GM21390 (cell line): Measurements from ENCODE around the gene CAMK2G.
A peak's percentile ranks its signal among the peaks of the same experiment; 100 is the strongest.

Experiments used
- ATAC-seq: cut with Tn5 transposase; IDR thresholded peaks from one replicate; pipeline ENCODE4 v1.9.1; 2021; ENCODE audit not compliant: unreplicated experiment

CAMK2G gene

DNA sequence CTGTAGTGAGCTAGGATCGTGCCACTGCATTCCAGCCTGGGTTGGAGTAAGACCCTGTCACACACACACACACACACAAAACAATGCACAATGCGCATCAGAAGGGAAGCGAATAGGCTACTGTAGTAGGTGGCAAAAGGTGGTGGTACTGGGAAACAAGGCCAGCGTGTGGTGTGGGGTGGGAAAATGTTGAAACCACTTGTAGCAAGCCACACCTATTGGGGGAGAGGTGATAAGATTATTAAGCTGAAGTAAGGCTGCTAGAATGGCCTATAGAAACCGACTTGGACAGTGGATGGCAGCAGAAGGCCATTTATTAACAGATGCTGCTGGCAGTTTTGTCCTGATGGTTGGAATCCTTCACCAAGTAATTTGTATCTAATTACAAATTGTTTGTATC is 99.7 kb downstream of the CAMK2G start:
- no peak for ATAC-seq

DNA sequence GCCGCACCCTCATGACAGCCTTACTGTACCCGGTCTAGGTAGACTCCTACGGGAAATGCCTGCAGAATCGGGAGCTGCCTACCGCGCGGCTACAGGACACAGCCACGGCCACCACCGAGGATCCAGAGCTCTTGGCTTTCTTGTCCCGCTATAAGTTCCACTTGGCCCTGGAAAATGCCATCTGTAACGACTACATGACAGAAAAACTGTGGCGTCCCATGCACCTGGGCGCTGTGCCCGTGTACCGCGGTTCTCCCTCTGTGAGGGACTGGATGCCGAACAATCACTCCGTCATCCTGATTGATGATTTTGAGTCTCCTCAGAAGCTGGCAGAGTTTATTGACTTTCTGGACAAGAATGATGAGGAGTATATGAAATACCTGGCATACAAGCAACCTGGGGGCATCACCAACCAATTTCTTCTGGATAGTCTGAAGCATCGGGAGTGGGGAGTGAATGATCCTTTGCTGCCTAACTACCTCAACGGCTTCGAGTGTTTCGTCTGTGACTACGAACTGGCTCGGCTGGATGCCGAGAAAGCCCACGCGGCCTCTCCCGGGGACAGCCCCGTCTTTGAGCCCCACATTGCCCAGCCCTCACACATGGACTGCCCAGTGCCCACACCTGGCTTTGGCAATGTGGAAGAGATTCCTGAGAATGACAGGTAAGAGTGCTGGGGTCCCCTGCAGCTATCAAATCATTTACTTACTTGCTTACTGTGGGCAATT is 101.0 kb downstream of the CAMK2G start:
- no peak for ATAC-seq

DNA sequence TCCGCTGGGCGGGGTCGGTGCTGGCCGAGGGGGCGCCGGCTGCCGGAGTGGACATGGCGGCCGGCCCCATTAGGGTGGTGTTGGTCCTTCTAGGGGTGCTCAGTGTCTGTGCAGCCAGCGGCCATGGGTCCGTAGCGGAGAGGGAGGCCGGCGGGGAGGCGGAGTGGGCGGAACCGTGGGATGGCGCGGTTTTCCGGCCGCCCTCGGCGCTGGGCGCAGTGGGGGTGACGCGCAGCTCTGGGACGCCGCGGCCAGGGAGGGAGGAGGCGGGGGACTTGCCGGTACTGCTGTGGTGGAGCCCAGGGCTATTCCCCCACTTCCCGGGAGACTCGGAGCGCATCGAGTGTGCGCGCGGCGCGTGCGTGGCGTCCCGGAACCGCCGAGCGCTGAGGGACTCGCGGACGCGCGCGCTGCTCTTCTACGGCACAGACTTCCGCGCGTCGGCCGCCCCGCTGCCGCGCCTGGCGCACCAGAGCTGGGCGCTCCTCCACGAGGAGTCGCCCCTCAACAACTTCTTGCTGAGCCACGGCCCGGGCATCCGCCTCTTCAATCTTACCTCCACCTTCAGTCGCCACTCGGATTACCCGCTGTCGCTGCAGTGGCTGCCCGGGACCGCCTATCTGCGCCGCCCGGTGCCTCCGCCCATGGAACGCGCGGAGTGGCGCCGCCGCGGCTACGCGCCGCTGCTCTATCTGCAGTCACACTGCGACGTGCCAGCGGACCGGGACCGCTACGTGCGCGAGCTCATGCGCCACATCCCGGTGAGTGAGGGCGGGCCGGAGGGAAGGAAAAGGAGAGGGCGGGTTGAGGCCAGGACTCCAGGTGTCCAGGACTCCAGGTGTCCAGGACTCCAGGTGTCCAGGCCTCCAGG is 101.8 kb downstream of the CAMK2G start:
- peak; percentile 59 for ATAC-seq

DNA sequence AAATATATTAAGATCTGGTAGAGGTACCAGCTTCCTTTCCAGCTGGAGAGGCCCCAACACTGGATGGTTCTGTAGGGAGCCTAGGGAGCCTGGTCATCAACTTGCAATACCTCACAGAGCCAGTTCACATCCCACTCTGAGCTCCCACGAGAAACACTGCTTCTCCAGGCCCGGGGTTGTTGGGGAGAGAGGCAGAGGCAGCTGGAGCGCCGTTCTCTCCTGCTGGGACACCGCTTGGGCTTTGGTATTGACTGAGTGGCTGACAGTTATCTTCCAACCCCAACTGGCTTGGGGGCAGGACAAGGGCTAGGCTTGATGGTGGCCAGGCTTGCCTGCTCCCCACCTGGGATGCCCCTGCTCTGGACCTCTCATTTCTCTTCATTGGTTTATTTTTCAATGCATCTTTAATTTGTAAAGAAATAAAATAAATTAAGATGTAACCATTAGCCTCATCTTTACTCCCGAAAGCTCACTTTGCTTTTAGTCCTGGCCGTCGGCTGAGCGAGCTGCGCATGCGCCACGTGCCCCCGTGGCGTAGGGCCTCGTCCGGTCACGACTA is 102.6 kb downstream of the CAMK2G start:
- peak; percentile 35 for ATAC-seq

DNA sequence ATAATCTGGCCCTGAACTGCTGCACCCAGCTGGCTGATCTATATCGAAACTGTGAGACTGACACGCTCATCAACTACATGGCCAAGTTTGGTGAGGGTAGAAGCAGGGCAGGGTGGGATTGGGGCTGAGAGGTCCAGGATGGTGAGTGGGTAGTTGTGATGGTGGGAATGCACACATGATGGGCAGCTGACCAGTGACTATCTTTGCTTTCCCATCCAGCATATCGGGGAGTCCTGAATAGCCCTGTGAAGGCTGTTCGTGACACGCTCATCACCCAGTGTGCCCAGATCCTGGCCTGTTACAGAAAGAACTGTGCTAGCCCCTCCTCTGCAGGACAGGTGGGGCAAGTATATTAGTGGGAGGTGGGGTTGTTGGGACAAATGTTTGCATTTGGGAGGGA is 105.0 kb downstream of the CAMK2G start:
- no peak for ATAC-seq

DNA sequence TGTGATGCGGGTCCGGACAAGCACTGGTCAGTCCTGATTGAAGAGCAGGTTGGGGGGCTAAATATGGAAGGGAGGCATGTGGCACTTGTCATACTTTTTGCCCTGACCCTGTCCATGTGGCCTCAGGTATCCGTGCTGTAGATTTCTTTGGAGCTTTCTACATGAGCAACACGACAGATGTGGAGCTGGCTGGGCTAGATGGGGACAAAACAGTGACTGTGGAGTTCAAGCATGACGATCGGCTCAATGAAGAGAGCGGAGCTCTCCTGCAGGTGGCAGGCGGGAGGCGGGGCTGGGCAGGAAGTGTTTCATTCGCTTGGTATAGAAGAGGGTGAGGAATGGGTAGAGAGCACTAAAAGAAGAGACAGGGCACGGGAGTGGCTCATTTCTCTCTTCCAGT is 105.5 kb downstream of the CAMK2G start:
- no peak for ATAC-seq

DNA sequence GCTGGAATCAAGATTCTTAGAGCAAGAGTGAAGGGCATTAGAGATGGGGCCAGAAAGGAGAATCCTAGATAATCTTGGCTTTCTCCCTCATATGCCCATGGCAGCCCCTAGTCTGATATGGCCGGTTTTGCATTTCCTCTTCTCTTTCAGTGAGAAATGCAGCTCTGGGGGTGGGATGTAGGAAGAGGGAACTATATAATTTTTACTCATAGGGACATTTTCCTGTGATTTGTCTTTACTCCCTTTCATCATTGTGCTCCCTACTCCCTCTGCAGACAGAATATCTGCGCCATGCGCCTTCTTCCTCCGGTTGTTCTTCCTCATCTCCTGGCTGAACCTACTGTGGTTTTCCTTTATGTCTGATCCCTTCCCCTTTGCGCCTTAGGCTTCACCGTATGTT is 109.3 kb downstream of the CAMK2G start:
- ATAC-seq = no peak

DNA sequence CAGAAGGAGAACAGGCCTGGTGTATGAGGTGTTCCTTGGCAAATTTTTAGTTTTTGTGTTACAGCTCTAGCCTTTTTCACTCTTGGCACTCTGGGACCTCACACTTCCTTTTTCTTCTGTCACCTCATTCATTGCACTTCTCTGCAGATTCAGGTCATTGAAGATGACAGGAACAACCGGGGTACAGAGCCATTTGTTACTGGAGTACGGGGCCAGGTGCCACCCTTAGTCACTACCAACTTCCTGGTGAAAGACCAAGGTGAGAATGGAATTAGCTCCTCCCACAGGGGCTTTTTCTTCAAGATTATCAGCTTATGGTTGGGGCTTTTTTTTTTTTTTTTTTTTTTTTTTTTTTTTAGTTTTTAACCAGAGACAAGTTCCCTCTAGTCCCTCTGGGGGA is 111.0 kb downstream of the CAMK2G start:
- no peak for ATAC-seq

DNA sequence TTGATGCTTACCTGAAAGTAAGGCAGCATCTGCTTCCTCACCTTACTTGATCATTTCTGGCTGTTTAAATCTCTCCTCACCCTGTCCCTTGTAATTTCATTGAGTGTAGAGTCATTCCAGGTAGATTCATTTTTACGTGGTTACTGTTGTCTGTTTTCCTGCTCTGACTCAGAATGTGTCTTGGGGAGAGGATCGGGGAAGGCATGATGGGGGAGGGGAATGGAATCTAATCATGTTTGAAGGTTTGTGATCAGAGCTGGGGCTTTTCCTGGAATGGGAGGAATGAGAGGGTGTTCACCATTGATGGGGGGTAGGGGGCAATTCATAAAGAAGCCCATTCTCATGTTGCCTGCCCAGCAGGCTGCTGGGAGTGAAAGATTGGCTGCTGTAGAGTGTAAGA is 111.4 kb downstream of the CAMK2G start:
- no peak for ATAC-seq
